HG03378 (cell line): Measurements from ENCODE around the gene TBX19.

Source experiments
- ATAC-seq: cut with Tn5 transposase; IDR thresholded peaks from one replicate; pipeline ENCODE4 v1.9.1; 2021; ENCODE audit warnings: mild to moderate bottlenecking, moderate library complexity; ENCODE audit not compliant: unreplicated experiment

Gene TBX19

GRCh38 chr1:168279253-168279652 is 1.4 kb upstream of the TBX19 start:
- ATAC-seq, result no peak

GRCh38 chr1:168281603-168282325 is 1.1 kb downstream of the TBX19 start:
- ATAC-seq, result no peak

GRCh38 chr1:168285521-168285790 is 4.8 kb downstream of the TBX19 start:
- ATAC-seq, result no peak

- ATAC-seq, result no peak
These were observed 5.6 kb downstream of the TBX19 start for GRCh38 chr1:168285971-168286927.

GRCh38 chr1:168287237-168287664 is 6.6 kb downstream of the TBX19 start:
- ATAC-seq, result peak; percentile 56

- no peak for ATAC-seq
These were observed 7.8 kb downstream of the TBX19 start for GRCh38 chr1:168288311-168289052.

GRCh38 chr1:168291222-168291837 is 10.7 kb downstream of the TBX19 start:
- ATAC-seq, result no peak

- no peak for ATAC-seq
These were observed 12.7 kb downstream of the TBX19 start for GRCh38 chr1:168293356-168293755.

GRCh38 chr1:168295411-168296114 is 14.9 kb downstream of the TBX19 start:
- ATAC-seq, result no peak

GRCh38 chr1:168297019-168297730 is 16.5 kb downstream of the TBX19 start:
- ATAC-seq, result no peak

GRCh38 chr1:168298446-168298845 is 17.8 kb downstream of the TBX19 start:
- no peak for ATAC-seq

- ATAC-seq, result no peak
These were observed 19.9 kb downstream of the TBX19 start for GRCh38 chr1:168300626-168301025.

- no peak for ATAC-seq
These were observed 21.1 kb downstream of the TBX19 start for GRCh38 chr1:168301664-168302320.

- no peak for ATAC-seq
These were observed 23.3 kb downstream of the TBX19 start for GRCh38 chr1:168303716-168304540.

- ATAC-seq, result no peak
These were observed 24.2 kb downstream of the TBX19 start for GRCh38 chr1:168304865-168305264.

GRCh38 chr1:168312718-168313604 is 32.3 kb downstream of the TBX19 start:
- peak; percentile 56 for ATAC-seq

- ATAC-seq, result no peak
These were observed 35.5 kb downstream of the TBX19 start for GRCh38 chr1:168316142-168316541.
